T-helper 2 cell treated with Interferon-gamma antibody and Interleukin-4, amounts not matched to agents 100 ng/mL and 5 ng/mL, for 36 hours (primary cell): ENCODE measurements around the gene SCUBE1. TPM values are rescaled to one million over a fixed set of nuclear protein-coding genes. Genes with fewer than 3 reads are reported as not detected.

Experiments used
- intact Hi-C: fragments of 100-400 bp; cut with micrococcal nuclease; formaldehyde crosslinking; loops from one replicate; pipeline ENCODE4 v1.15.1; 2023
- total RNA-seq: library from RNA; stranded (reverse); gene quantifications from 2 replicates; pipeline ENCODE4 v1.2.3, GENCODE V29; 2022

Gene SCUBE1
- total RNA-seq, 1 donor from 2014 or later, result 0.11 TPM

- intact Hi-C loops, result loop anchor here (1.0 kb wide), 1 partner anchor 118 kb away; no protein-coding TSS in a partner anchor
Measured at GRCh38 chr22:43262990-43263644, 80.1 kb downstream of the SCUBE1 start.

GRCh38 chr22:43260331-43261231 is 82.6 kb downstream of the SCUBE1 start:
- intact Hi-C loops, result no loop called here

- intact Hi-C loops, result no loop called here
Measured at GRCh38 chr22:43257961-43258360, 85.2 kb downstream of the SCUBE1 start.

GRCh38 chr22:43257549-43257948 is 85.6 kb downstream of the SCUBE1 start:
- intact Hi-C loops, result no loop called here

- intact Hi-C loops, result no loop called here
Measured at GRCh38 chr22:43256976-43257545, 86.1 kb downstream of the SCUBE1 start.

- intact Hi-C loops, result no loop called here
Measured at GRCh38 chr22:43256569-43256968, 86.6 kb downstream of the SCUBE1 start.

GRCh38 chr22:43255299-43255698 is 87.9 kb downstream of the SCUBE1 start:
- intact Hi-C loops, result no loop called here

GRCh38 chr22:43253839-43254238 is 89.3 kb downstream of the SCUBE1 start:
- intact Hi-C loops, result no loop called here

- intact Hi-C loops, result no loop called here
Measured at GRCh38 chr22:43252319-43252718, 90.9 kb downstream of the SCUBE1 start.

GRCh38 chr22:43249789-43250471 is 93.2 kb downstream of the SCUBE1 start:
- intact Hi-C loops, result no loop called here

- intact Hi-C loops, result no loop called here
Measured at GRCh38 chr22:43247546-43248260, 95.5 kb downstream of the SCUBE1 start.

GRCh38 chr22:43246188-43246587 is 97.0 kb downstream of the SCUBE1 start:
- intact Hi-C loops, result no loop called here

GRCh38 chr22:43245717-43246116 is 97.5 kb downstream of the SCUBE1 start:
- intact Hi-C loops, result no loop called here

GRCh38 chr22:43244803-43245527 is 98.2 kb downstream of the SCUBE1 start:
- intact Hi-C loops, result no loop called here

- intact Hi-C loops, result no loop called here
Measured at GRCh38 chr22:43244402-43244801, 98.8 kb downstream of the SCUBE1 start.

GRCh38 chr22:43243324-43243723 is 99.8 kb downstream of the SCUBE1 start:
- intact Hi-C loops, result no loop called here

- intact Hi-C loops, result no loop called here
Measured at GRCh38 chr22:43242627-43243026, 100.5 kb downstream of the SCUBE1 start.

GRCh38 chr22:43241699-43242386 is 101.3 kb downstream of the SCUBE1 start:
- intact Hi-C loops, result no loop called here

- intact Hi-C loops, result no loop called here
Measured at GRCh38 chr22:43241138-43241597, 102.0 kb downstream of the SCUBE1 start.

- intact Hi-C loops, result no loop called here
Measured at GRCh38 chr22:43240614-43241013, 102.6 kb downstream of the SCUBE1 start.
